CD14-positive monocyte (primary cell): ENCODE measurements around the gene C4orf46. TPM values are rescaled to one million over a fixed set of nuclear protein-coding genes. Genes with fewer than 3 reads are reported as not detected.

Source experiments
- DNase-seq, 3 donors: peaks; one replicate each; pipeline ENCODE4 v3.0.0-alpha.2; 2011 to 2022
- H2AFZ ChIP-seq: 2 replicates; pipeline ENCODE4 v1.6.0; 2012; ENCODE audit warnings: mild to moderate bottlenecking, low read depth, low read length, inconsistent platforms; ENCODE audit not compliant: insufficient read depth, poor library complexity, severe bottlenecking
- H3K27ac ChIP-seq, 2 donors: 1 replicate in 1 of 2; 2 replicates in 1 of 2; pipeline ENCODE4 v1.5.1; 2012 to 2013; ENCODE audit warnings: low read length in 2 of 2, control low read depth in 1 of 2, inconsistent platforms in 1 of 2, low read depth in 1 of 2, mild to moderate bottlenecking in 1 of 2
- H3K27me3 ChIP-seq, 2 donors: one replicate each; pipeline versions ENCODE4 v1.6.0 to v1.6.1; 2011 to 2013; ENCODE audit warnings: low read length in 2 of 2; ENCODE audit not compliant: control insufficient read depth in 2 of 2, insufficient read depth in 2 of 2
- H3K36me3 ChIP-seq, 2 donors: replicated peaks in 1 of 2; 1 replicate in 1 of 2; 2 replicates in 1 of 2; pipeline versions ENCODE4 v1.5.1 to v1.6.1; 2012 to 2013; ENCODE audit warnings: low read length in 2 of 2, control low read depth in 1 of 2, inconsistent platforms in 1 of 2, mild to moderate bottlenecking in 1 of 2; ENCODE audit not compliant: insufficient read depth in 2 of 2, control insufficient read depth in 1 of 2
- H3K4me1 ChIP-seq, 2 donors: 1 replicate in 1 of 2; 2 replicates in 1 of 2; pipeline versions ENCODE4 v1.5.1 to v1.6.1; 2012 to 2013; ENCODE audit warnings: low read length in 2 of 2, control low read depth in 1 of 2, inconsistent platforms in 1 of 2, mild to moderate bottlenecking in 1 of 2, moderate library complexity in 1 of 2; ENCODE audit not compliant: insufficient read depth in 2 of 2, control insufficient read depth in 1 of 2
- H3K4me2 ChIP-seq: replicated peaks from 2 replicates; pipeline ENCODE3; 2012; ENCODE audit warnings: low read length, moderate library complexity, mild to moderate bottlenecking; ENCODE audit not compliant: poor library complexity, severe bottlenecking; ENCODE audit errors: extremely low read depth
- H3K4me3 ChIP-seq, 3 experiments: fragments of 200-600 bp in 1 of 3; sonication (generic) in 1 of 3; replicated peaks in 1 of 3; 1 replicate in 2 of 3; 2 replicates in 1 of 3; pipeline ENCODE4 v1.5.1; 2011 to 2013; ENCODE audit warnings: low read length in 3 of 3, mild to moderate bottlenecking in 3 of 3, control low read depth in 2 of 3, low read depth in 2 of 3, inconsistent platforms in 1 of 3, moderate library complexity in 1 of 3
- H3K79me2 ChIP-seq: 2 replicates; pipeline ENCODE4 v1.6.0; 2012; ENCODE audit warnings: mild to moderate bottlenecking, control low read depth, inconsistent platforms, low read length, moderate library complexity; ENCODE audit not compliant: insufficient read depth
- H3K9ac ChIP-seq: 2 replicates; pipeline ENCODE4 v1.6.0; 2017; ENCODE audit warnings: low read length, mild to moderate bottlenecking; ENCODE audit not compliant: insufficient read depth, poor library complexity, severe bottlenecking
- H3K9me3 ChIP-seq, 2 donors: replicated peaks in 1 of 2; 1 replicate in 1 of 2; 2 replicates in 1 of 2; pipeline versions ENCODE4 v1.5.1 to v1.6.1; 2012 to 2013; ENCODE audit warnings: low read length in 2 of 2, control low read depth in 1 of 2; ENCODE audit not compliant: control insufficient read depth in 1 of 2, insufficient read depth in 1 of 2
- H4K20me1 ChIP-seq: 2 replicates; pipeline ENCODE4 v1.6.0; 2012; ENCODE audit warnings: mild to moderate bottlenecking, low read length, control low read depth, moderate library complexity; ENCODE audit not compliant: insufficient read depth
- H3K27ac Mint-ChIP-seq, 7 donors: one replicate each; pipeline ENCODE4 v1.8.0; 2020; ENCODE audit warnings: mild to moderate bottlenecking in 7 of 7, mixed read lengths in 7 of 7, moderate library complexity in 6 of 7, inconsistent platforms in 2 of 7
- H3K27me3 Mint-ChIP-seq, 3 donors: one replicate each; pipeline ENCODE4 v1.8.0; 2021 to 2022; ENCODE audit warnings: low read depth in 3 of 3, mild to moderate bottlenecking in 3 of 3, mixed read lengths in 3 of 3, moderate library complexity in 3 of 3, inconsistent platforms in 1 of 3
- H3K36me3 Mint-ChIP-seq, 2 donors: one replicate each; pipeline ENCODE4 v1.8.0; 2020; ENCODE audit warnings: mixed read lengths in 2 of 2, inconsistent platforms in 1 of 2, mild to moderate bottlenecking in 1 of 2
- H3K4me1 Mint-ChIP-seq: one replicate; pipeline ENCODE4 v1.8.0; 2020; ENCODE audit warnings: mild to moderate bottlenecking, mixed read lengths
- H3K4me3 Mint-ChIP-seq, 2 donors: one replicate each; pipeline ENCODE4 v1.8.0; 2020; ENCODE audit warnings: mild to moderate bottlenecking in 2 of 2, mixed read lengths in 2 of 2, moderate library complexity in 1 of 2
- H3K9me3 Mint-ChIP-seq, 7 donors: one replicate each; pipeline ENCODE4 v1.8.0; 2020 to 2022; ENCODE audit warnings: mixed read lengths in 7 of 7, mild to moderate bottlenecking in 6 of 7, moderate library complexity in 6 of 7, inconsistent platforms in 2 of 7
- WGBS: methylation state at CpG from one replicate; pipeline ENCODE4 v1.1.5; 2013; ENCODE audit warnings: missing lambda C conversion rate; ENCODE audit not compliant: insufficient coverage; 5-methylcytosine and 5-hydroxymethylcytosine counted together
- intact Hi-C, 2 donors: fragments of 100-400 bp; cut with micrococcal nuclease; formaldehyde crosslinking; loops; one replicate each; pipeline versions ENCODE4 v1.15.0 to v1.15.1; 2023
- polyA plus RNA-seq, 3 donors: library from polyadenylated mRNA; depleted of rRNA in 1 of 3; unstranded in 2 of 3; stranded (reverse) in 1 of 3; fragments of 300-500 nt in 2 of 3; fragments of >200 nt in 1 of 3; fragmentation: Illumina TruSeq in 2 of 3; gene quantifications; 1 replicate in 2 of 3; 2 replicates in 1 of 3; pipeline ENCODE4 v1.2.3, GENCODE V29; 2012 to 2021
- TF ChIP-seq, protein P1 (sequence below): fragments of 200-600 bp; IDR thresholded peaks from one replicate; pipeline ENCODE4 v1.8.0; 2022; ENCODE audit warnings: antibody characterized with exemption, mild to moderate bottlenecking

The C4orf46 gene
- polyA plus RNA-seq, 3 donors = 4.3 to 7.6 (median 5.4) TPM

- intact Hi-C loops = no loop called here
- TF ChIP-seq, protein P1, sequence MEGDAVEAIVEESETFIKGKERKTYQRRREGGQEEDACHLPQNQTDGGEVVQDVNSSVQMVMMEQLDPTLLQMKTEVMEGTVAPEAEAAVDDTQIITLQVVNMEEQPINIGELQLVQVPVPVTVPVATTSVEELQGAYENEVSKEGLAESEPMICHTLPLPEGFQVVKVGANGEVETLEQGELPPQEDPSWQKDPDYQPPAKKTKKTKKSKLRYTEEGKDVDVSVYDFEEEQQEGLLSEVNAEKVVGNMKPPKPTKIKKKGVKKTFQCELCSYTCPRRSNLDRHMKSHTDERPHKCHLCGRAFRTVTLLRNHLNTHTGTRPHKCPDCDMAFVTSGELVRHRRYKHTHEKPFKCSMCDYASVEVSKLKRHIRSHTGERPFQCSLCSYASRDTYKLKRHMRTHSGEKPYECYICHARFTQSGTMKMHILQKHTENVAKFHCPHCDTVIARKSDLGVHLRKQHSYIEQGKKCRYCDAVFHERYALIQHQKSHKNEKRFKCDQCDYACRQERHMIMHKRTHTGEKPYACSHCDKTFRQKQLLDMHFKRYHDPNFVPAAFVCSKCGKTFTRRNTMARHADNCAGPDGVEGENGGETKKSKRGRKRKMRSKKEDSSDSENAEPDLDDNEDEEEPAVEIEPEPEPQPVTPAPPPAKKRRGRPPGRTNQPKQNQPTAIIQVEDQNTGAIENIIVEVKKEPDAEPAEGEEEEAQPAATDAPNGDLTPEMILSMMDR = no peak
- Mint-ChIP-seq H3K36me3 (peaks cover 33 to 55% of the 10 kb centered on the region in 2 donors), H3K9me3 (no peaks in the 10 kb centered on the region), H3K27me3 (no peaks in the 10 kb centered on the region), H3K27ac (no peak overlapping the region), H3K4me3 (no peak overlapping the region), H3K4me1 (no peaks in the 10 kb centered on the region)
- WGBS = no CpG with 5 or more reads among the region's 1 CpG
- H3K36me3 ChIP-seq = peaks cover 22 to 66% of the 10 kb centered on the region in 2 donors
- no peaks in the 10 kb centered on the region for H3K9me3 ChIP-seq
- no peak overlapping the region for H3K27ac ChIP-seq
- H2AFZ ChIP-seq = no peak overlapping the region
- H3K4me1 ChIP-seq = no peaks in the 10 kb centered on the region
- no peak for DNase-seq
- H3K27me3 ChIP-seq = no peaks in the 10 kb centered on the region
- H3K4me3 ChIP-seq = no peak overlapping the region
- no peak overlapping the region for H3K4me2 ChIP-seq
- no peaks in the 10 kb centered on the region for H4K20me1 ChIP-seq
- H3K79me2 ChIP-seq = peaks cover 9% of the 10 kb centered on the region
- no peak overlapping the region for H3K9ac ChIP-seq
Observed at GRCh38 chr4:158681629-158682028, 9.9 kb upstream of the C4orf46 start.

DNA sequence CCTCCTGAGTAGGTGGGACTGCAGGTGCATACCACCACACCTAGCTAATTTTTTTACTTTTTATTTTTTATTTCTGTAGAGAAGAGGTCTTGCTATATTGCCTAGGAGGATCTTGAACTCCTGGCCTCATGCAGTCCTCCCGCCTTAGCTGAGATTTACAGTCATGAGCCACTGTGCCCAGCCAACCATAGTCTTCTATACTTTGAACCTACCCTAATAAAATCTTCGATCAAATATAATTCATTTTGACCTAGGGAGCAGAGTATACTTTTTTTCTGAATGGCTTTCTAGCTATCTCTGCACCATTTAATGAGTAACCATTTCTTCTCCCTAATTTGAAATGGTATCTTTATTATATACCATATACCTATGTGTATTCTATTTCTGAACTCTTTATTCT is 7.1 kb upstream of the C4orf46 start:
- Mint-ChIP-seq H3K36me3 (peaks cover 15 to 36% of the 10 kb centered on the region in 2 donors), H3K27me3 (no peaks in the 10 kb centered on the region), H3K27ac (no peak overlapping the region), H3K9me3 (no peaks in the 10 kb centered on the region), H3K4me3 (no peak overlapping the region), H3K4me1 (peaks cover 3% of the 10 kb centered on the region)
- Histone ChIP-seq H3K4me3 (no peak overlapping the region), H3K27ac (no peak overlapping the region), H3K9me3 (no peaks in the 10 kb centered on the region), H3K36me3 (peaks cover 5 to 39% of the 10 kb centered on the region in 2 donors), H3K9ac (no peak overlapping the region), H4K20me1 (no peaks in the 10 kb centered on the region), H2AFZ (no peak overlapping the region), H3K79me2 (peaks cover 25% of the 10 kb centered on the region), H3K27me3 (no peaks in the 10 kb centered on the region), H3K4me2 (no peak overlapping the region), H3K4me1 (no peaks in the 10 kb centered on the region)
- no CpG with 5 or more reads among the region's 2 CpGs for WGBS
- TF ChIP-seq, protein P1 = no peak
- DNase-seq = no peak
- intact Hi-C loops = loop anchor here in 1 of 2 donors (10.0 kb wide), 1 partner anchor 46 kb away; the partner anchor contains the start of gene PPID
